GM18909 (cell line): ENCODE results near the gene CUX1.
A peak's percentile ranks its signal among the peaks of the same experiment; 100 is the strongest.
"Not testable (repeated sequence)": the region's sequence is repeated elsewhere in the genome, so short reads cannot be mapped to it uniquely, and the experiment has no call there.

Experiments used
- ATAC-seq: cut with Tn5 transposase; IDR thresholded peaks from one replicate; pipeline ENCODE4 v1.9.1; 2021; ENCODE audit warnings: mild to moderate bottlenecking; ENCODE audit not compliant: unreplicated experiment, poor library complexity

Gene CUX1

DNA sequence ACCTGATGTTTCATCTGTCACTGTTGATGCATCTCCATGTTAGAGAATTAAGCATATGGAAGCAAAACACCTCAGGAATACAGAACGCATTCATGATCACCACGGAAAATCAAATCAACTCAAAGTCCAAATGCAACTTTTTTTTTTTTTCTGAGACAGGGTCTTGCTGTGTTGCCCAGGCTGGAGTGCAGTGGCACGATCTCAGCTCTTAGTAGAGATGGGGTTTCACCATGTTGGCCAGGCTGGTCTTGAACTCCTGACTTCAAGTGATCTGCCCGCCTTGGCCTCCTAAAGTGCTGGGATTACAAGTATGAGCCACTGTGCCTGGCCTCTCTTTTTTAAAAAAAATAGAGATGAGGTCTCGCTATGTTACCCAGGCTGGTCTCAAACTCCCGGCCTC is 50.3 kb downstream of the CUX1 start:
- ATAC-seq: not testable (repeated sequence)

DNA sequence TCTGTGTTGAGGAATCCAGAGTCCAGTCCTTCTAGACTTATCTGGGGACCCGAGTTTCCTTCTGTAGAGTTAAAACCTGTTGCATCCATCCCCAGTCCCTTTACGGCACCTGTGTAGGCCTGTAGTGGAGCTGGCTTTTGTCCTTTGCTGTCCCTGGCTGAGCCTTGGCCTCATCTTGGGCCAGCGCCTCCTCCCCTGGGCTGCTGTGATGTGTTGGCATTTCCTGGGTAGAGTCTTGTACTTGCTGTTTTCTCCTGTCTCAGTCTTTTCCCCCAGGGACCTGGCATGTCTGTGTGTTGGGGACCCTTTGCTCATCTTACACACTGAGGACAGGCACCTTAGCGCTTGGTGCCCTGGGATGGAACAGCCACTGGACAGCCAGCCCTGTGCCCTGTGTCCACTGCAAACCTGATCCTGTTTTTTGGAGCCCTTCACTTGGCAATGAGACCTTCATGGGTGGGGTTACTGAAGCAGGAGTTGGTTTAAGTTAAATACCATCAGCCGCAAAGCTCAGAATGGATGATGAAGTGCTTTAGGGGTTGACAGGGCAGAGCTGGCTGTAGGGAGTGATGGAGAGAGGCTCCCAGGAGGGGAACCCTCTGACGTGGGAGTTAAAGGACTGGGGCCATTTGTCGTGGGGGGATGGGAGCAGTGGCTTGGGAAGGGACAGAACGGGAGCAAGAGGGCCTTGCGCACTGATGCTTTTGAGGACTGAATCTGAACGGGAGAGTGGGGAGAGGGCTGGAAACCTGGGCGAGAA is 50.9 kb downstream of the CUX1 start:
- no peak for ATAC-seq

DNA sequence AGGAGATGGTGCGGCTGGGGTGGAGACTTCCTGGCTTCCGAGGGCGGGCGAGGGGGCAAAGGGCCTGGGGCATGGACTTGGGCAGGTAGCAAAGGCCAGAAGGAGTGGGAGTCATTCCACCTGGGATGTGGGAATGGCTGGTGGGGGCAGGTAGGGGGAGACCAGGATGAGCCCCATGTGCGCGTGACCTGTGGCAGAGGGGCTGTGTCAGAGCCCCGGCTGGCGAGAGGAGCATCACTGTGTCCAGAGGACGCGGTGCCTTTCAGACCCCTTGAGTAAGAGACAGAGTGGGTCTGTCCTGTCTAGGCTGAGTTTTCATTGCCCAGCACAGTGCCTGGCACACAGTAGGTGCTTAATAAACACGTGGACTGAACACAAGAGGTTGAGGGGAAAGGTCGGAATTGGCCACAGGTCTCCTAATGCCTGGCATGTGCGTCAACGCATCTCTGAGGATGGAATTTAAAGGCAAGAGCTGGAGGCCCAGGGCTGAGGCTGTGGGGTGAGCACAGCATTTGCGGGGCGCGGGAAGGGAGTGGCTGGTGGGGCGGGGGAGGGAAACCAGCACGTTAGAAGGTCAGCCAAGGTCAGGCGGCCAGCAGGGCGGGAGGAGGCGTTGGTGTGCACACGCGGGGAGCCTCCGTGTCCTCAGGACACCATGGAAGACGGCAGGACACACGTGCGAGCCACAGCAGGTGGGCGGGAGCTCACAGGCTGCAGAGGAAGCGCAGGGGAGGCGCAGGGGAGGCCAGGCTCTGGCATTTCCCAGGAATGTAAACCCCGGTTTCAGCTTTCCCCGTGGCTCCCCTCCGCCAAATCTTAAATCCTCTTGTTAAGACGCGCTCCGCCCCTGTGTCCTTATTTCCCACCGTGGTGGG is 51.8 kb downstream of the CUX1 start:
- ATAC-seq: no peak

DNA sequence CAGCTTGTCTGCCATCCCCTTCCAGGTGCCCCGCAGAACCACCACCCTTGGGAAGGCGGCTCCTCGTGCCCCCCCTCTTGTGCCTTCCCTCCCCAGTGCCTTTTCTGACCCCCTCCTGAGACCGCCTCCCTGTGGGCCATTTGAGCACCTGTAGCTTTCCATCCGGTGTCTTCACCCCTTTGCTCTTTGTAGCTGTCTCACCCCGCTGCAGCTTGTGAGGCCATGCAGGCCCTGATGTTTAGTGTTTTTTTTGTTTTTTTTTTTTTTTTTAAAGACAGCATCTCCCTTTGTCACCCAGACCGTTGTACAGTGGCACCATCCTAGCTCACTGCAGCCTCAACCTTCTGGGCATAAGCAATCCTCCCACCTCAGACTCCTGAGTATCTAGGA is 52.5 kb downstream of the CUX1 start:
- no peak for ATAC-seq

DNA sequence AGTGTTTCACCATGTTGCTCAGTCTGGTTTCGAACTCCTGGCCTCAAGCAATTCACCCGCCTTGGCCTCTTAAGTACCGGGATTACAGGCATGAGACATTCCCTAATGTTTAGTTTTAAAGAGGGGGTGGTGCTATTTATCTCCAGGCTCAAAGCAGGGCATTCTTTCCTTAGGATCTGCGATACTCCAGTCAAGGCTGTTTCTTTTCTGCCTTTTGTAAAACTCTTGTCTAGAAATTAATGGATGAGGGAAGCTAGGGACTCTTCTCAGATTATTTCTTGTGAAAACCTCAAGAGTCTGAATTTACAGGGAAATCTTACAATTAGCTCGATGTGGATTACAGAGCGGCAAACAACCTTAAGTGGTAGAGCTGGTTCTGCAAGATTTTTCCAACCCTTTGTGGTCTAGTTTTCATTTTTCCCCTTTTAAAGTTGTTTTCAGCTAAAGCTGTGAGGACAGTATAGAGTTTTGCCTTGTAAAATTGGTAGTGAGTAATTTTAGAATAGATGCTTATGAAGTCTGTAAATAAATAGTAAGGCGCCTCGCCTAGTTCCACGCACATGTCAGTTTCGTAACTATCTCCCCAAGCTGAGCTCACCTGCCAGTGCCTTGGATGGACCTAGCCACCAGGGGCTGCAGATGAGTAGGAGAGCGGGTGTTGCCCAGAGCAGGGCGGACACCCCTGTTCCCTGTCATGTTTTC is 53.1 kb downstream of the CUX1 start:
- ATAC-seq: no peak

DNA sequence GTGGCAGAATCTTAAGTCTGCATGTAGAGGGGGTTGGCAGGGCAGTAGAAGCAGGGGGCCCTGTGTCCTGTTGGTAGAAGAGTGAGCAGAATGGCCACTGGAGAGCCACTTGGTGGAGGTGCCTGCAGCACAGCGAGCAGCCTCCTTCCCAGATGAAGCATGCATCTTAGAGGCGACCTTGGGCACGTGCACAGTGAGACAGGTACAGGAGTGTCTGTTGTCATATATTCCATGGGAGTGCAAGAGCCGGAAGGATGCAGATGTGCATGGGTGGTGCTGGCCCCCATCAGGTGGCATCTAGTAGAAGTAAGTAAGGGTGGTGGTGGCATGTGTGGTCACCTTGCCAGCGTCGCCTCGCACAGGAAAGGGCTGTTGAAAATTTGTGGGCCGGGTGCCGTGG is 53.9 kb downstream of the CUX1 start:
- no peak for ATAC-seq

DNA sequence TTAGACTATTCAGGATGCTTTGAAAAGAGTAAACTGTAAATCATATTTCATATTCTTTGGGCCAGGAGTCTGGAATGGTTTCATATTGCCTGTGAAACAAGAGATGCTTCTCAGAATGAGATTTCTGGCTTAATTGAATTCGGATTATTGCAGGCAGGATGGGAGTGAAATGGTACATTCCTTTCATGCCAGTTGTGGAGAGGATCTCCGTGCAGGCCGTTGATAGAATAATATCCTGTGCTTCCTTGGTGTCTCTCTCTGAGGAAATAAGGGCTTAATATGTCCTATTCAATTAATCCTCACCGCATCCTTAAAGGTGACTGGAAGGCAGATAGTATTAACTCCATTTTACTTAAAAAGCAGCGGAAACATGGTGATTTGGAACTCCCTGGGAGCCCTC is 56.6 kb downstream of the CUX1 start:
- ATAC-seq: no peak

DNA sequence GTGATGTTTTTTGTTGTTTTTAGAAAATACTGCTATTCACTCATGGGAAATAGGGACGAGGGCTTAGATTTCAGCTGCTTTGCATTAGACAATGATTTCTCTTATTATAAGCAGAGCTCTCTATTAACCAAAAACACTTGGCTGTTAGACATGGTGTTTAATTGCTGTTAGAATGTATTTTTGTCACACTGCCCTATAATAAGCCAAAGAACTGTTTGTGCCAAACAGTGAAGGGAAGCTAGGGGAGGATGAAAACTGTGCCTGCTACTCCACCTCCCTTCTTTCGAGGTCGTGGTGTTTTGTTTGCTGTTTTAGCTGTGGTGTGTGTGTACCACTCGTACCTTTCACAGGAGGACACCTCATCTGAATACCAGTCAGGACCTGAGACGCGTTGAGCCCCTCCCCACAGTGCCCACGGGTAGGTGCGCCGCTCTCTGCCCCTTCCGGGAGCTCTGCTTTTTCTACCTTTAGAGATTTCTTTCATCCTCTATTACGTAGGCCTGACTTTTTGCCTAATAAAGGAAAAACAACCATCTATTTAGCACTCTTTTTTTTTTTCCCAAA is 57.9 kb downstream of the CUX1 start:
- no peak for ATAC-seq

DNA sequence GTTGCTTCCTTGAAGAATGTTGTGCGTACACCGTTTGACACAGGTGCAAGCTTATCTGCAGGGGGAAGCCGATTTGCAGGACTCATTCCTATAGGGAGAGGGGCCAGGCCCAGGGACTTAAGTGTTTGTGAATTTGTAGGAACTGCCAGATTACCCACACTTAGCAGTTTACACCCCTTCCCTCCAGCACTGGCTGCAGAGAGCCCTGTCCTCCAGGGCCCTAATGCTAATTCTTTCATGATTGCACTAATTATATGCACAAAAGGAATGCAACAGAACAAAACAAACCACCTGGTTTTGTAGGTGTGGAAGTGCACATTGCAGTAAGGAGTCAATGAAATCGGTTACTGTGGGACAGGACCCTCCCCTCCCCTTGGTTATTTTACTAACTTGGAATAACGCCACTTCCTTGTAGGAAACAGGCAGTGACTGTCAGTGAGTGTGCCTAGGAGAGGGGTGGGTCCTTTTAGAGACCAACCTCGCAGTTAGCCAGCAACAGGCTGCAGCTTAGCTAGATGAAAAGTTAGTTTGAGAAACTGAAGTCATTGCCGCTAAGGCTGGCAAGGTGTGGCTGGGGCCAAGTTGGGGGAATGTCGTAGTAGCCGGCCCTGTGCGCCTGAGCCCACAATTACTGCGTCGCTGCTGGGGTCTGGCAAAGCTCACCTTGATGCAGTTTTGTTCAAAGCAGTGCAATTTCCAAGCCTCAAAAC is 60.6 kb downstream of the CUX1 start:
- no peak for ATAC-seq

DNA sequence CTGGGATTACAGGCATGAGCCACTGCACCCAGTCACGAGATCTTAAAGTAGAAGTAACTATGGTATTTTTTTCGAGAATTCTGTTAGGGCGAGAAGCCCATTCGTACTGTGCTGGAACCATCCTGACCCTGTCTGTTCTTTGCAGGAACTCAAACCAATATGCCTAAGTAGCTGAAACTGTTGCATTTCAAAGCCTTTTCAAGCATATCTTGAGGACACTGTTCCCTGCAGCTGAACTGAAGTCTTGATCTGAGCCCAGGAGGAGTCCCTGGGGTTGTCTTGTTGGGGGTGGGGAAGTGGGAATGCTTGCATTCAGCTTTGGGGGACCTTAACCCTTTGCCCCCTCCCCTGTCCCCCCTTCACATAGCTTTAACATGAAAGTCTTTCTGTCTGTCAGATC is 61.5 kb downstream of the CUX1 start:
- no peak for ATAC-seq

DNA sequence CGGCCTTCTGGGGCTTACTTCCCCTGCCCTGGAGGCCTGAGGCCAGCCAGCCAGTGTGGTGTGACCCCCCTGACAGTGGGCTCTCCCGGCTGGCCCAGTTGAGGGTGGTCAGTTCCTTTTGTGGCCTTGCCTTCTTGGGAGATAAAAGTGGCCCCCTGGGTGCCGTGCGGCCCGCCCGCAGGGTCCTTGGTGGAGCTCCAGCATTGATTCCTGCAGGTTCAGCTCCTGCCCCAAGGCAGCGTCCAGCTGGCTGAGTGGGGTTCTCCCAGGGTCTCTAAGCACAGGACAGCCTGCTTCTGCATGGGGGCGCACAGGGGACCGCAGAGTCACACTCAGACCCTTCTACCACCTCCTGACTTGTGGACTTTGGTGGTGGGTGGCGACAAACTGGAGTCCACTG is 62.1 kb downstream of the CUX1 start:
- no peak for ATAC-seq

DNA sequence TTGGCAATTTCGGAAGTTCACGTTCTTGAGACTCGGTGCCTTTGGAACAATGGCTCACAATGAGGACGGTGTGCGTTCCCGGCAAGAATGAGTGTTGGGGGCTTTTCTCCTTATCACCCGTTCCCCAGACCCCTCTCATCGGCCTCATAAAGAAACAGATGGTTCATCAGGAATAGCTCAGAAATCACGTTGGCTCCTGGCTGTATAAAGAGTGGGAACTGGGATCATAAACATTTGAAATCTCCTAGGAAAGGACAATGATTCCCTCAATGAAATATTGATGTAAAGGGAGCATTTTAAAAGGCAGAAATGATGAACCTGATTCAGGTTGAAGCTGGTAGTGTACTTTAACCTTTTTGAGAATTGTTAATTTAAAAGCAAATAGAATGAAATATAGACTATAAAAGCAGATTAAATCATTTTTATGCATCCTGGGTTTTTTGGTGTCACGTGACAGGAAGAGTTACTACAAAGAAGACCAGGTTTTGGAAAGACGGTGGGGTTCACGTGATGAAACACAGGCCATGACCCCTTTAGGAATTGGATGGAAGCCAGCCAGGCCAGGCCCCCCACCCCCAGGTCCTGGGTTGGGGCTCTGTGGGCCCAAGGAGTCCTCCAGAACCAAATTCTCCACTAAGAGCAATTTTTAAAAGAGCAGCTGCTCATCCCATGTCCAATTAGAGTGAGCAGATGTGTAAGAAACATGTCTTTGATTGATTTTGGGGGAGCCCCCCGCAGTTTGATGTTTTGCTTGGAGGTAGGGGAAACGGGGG is 63.0 kb downstream of the CUX1 start:
- no peak for ATAC-seq

DNA sequence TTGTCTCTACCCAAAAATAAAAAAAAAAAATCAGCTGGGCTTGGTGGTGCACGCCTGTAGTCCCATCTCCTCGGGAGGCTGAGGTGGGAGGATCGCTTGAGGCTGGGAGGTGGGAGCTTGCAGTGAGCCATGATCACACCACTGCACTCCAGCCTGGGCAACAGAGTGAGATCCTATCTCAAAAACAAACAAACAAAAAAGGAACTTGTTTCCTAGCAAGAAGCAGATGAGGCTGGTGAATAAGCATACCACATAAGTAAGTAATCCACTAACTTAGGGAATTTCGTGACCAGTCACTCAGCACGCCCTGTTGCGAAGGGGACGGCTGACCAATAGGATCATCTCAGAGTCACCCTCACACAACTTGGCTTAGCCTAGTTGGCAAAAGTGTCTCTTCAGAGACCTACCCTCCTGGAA is 64.6 kb downstream of the CUX1 start:
- ATAC-seq: no peak

DNA sequence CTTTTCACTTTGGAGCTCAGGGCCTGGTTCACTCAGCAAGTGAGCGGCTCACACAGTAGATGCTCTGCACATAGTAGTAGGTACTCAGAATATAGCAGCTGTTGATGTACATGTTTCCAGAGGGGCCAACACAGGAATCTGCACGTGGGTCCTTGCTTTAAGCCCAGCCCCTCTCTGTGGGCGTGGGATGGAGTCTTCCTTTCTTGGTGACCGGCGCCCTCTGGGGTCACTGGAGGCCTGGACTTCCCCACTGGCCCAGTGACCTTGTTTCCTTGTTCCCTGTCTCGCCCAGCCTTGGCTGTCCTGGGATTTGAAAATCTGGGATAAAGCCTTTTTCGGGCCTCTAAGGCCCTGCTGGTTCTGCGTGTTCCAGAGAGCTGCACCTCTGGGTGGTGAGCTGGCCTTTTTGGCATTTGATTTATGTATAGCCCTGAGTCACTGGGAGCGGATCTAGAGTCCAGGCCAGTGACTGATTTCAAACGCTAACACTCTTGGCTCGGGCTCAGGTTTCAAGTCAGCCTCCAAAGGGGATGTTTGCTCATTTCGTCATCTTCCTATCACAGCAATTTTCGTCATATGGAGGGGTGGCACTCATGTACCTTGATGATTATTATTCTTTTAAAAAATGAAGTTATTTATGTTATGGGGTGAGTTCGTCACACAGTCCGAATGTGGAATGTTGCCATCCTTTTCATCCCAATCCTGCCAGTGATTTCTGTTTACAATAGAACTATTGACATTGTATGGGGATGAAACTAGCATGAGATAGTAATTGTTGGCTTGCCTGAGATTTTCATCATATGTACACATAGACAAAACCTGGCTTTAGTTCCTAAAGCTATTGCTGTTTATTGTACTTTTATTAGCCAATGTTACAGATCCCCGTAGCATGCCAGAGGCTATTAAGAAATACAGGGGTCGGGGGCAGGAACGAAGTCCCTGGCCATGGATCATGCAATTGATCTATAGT is 65.5 kb downstream of the CUX1 start:
- no peak for ATAC-seq

DNA sequence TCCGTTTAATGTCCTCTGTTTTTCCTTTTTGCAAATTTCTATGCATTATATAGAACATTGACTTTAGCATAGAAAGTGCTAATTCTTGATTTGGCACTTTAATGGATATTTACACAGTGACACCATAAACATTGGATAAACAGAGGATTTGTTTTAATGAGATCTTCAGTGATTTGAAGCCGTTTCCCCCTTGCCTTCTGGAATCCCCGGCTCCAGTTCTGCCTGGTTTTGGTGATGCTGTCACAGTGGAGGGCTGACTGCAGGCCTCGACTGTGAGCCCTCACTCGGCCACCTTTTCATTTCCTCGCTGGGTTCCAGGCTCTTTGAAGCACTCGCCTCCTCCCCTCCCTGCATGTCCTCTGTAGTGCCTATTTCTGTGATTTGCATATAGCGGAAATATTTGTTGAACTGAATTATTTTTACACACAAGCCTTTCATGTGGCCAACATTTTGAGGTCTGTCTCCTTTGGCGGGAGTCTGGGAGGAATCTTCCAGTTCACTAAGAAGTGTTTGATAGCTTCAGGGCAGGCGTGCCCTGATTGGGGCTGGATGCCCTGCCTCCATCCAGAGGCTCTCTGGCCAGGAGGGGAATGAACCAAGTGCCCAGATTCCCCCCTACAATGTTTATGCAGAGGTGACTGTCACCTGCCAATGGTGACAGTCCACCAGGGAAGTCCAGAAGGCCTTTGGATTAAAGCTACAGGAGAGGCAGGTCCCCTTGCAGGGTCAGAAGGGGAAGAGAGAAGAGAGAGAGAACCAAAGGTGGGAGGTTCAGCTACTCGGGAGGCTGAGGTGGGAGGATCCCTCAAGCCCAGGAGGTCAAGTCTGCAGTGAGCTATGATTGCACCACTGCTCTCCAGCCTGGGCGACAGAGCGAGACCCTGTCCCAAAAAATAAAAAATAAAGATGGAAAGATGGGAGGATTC is 67.5 kb downstream of the CUX1 start:
- peak; percentile 44 for ATAC-seq

DNA sequence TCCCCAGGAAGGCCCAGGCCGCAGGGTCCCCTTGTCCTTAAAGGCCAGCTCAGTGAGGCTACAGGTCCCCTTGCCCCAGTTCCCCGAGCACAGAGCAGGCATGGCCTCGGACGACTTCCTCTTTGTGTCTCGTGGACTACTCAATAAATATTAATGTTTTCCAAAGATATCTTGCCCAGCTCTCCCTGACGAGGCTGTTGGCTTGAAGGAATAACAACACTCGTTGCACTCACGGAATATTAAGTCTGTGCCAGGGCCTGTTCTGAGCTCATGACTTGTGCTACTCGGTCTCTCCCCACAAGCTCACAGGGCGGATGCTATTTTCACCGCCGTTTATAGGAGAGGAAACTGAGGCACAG is 68.2 kb downstream of the CUX1 start:
- ATAC-seq: no peak

DNA sequence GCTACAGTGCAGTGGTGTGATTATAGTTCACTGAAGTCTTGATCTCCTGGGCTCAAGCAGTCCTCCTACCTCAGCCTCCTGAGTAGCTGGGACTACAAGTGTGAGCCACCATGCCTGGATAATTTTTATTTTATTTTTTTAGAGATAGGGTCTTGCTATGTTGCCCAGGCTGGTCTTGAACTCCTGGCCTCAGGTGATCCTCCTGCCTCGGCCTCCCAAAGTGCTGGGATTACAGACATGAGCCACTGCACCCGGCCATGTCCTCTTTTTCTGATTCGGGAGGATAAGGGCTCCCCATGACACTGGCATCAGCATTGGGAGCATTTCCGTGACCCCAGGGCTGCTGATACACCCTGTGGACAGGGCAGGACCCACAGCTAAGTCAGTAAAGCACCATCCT is 69.9 kb downstream of the CUX1 start:
- ATAC-seq: not testable (repeated sequence)
